ENCODE data around the gene ZCCHC24. TPM values are rescaled to one million over a fixed set of nuclear protein-coding genes. Genes with fewer than 3 reads are reported as not detected.
A peak's percentile ranks its signal among the peaks of the same experiment; 100 is the strongest.

The ZCCHC24 gene
- total and polyA plus RNA-seq, 4 experiments from 2014 or later = 0.30 to 1.9 (median 1.2) TPM

DNA sequence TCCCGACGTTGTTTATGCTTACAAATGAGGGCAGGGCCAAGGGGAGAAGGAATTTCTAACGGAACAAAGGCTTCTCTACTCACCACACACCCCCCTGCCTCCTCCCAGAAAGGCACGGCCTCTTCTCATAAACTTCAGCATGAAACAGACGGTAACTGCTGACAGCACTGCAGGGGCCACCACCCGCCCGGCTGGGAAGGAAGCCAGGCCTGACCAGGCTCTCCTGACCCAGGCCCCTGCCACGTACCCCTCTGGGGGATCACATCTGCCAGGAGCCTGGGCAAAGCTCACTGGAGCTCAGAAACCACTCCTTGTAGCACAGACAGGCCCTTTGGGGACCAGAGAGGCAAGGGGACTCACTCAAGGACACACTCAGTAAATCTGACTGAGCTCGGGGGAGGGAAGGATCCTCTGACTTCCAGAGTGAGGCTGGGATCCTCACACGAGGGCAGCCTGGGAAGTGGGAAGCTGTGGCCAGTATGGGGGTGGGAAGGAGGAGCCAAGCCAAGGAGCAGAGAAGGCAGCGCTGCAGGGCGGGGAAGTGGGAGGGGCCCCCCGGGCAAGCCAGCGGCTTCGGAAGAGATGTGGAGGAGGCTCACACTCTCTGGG lies 46.1 kb downstream of the ZCCHC24 start:
- H3K4me3 ChIP-seq (ENCODE audit: low read length in 2 of 2) = no peak overlapping the region
- H3K27me3 ChIP-seq (ENCODE audit: insufficient read depth, low read length) = no peaks in the 10 kb centered on the region
- Mint-ChIP-seq H3K4me1 (peaks cover 0 to 3% (median 0%) of the 10 kb centered on the region in 4 donors), H3K27ac (no peak overlapping the region), H3K36me3 (no peaks in the 10 kb centered on the region), H3K27me3 (no peaks in the 10 kb centered on the region), H3K4me3 (no peak overlapping the region), H3K9me3 (no peaks in the 10 kb centered on the region)
- DNase-seq = no peak
- no peaks in the 10 kb centered on the region for H3K9me3 ChIP-seq (ENCODE audit: control insufficient read depth in 1 of 2, low read length in 2 of 2)
- ChIA-PET POLR2A (ENCODE audit: partially characterized antibody) (no interaction called here), CTCF (ENCODE audit: partially characterized antibody) (interaction anchor here (1.2 kb wide), 1 partner anchor 10 kb away, joined by 4 read pairs; no protein-coding TSS in a partner anchor)
- H3K36me3 ChIP-seq (ENCODE audit: insufficient read depth, low read length) = no peaks in the 10 kb centered on the region
- no peak overlapping the region for H3K27ac ChIP-seq (ENCODE audit: low read depth, low read length)
- no peaks in the 10 kb centered on the region for H3K4me1 ChIP-seq (ENCODE audit: insufficient read depth, low read length)
- intact Hi-C loops (cut with micrococcal nuclease) = no loop called here

DNA sequence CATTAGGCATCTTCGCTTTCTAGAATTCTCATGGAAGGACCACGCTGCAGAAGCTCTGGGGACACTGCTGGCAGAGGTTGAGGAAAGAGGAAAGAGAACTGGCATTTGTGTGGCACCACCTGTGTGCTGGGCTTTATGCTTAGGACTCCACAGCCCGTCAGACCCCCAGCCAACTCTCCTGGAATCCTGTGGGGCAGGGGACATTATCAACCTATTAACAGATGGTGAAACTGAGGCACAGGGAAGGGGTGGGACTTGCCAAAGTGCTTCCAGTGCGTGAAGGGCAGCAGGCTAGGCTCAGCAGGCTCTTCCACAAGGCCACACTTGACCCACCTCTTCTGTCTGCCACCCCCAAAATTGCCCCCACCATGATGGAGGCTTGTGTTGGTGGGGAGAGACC lies 46.8 kb downstream of the ZCCHC24 start:
- Mint-ChIP-seq H3K4me1 (peaks cover 0 to 3% (median 0%) of the 10 kb centered on the region in 4 donors), H3K27ac (no peak overlapping the region), H3K27me3 (no peaks in the 10 kb centered on the region), H3K36me3 (no peaks in the 10 kb centered on the region), H3K4me3 (no peak overlapping the region), H3K9me3 (no peaks in the 10 kb centered on the region)
- Histone ChIP-seq H3K27ac (ENCODE audit: low read depth, low read length) (no peak overlapping the region), H3K9me3 (ENCODE audit: control insufficient read depth in 1 of 2, low read length in 2 of 2) (no peaks in the 10 kb centered on the region), H3K4me1 (ENCODE audit: insufficient read depth, low read length) (no peaks in the 10 kb centered on the region), H3K36me3 (ENCODE audit: insufficient read depth, low read length) (no peaks in the 10 kb centered on the region), H3K4me3 (ENCODE audit: low read length in 2 of 2) (no peak overlapping the region), H3K27me3 (ENCODE audit: insufficient read depth, low read length) (no peaks in the 10 kb centered on the region)
- CTCF ChIA-PET (ENCODE audit: partially characterized antibody) = no interaction called here
- intact Hi-C loops (cut with micrococcal nuclease) = no loop called here
- no peak for DNase-seq
- POLR2A ChIA-PET (ENCODE audit: partially characterized antibody) = no interaction called here

- no peaks in the 10 kb centered on the region for H3K27me3 ChIP-seq (ENCODE audit: insufficient read depth, low read length)
- intact Hi-C loops (cut with micrococcal nuclease) = no loop called here
- no peak overlapping the region for H3K4me3 ChIP-seq (ENCODE audit: low read length in 2 of 2)
- no peaks in the 10 kb centered on the region for H3K4me1 ChIP-seq (ENCODE audit: insufficient read depth, low read length)
- Mint-ChIP-seq H3K27me3 (no peaks in the 10 kb centered on the region), H3K4me1 (peaks cover 0 to 3% (median 1%) of the 10 kb centered on the region in 4 donors), H3K4me3 (no peak overlapping the region), H3K36me3 (no peaks in the 10 kb centered on the region), H3K27ac (no peak overlapping the region), H3K9me3 (no peaks in the 10 kb centered on the region)
- no peaks in the 10 kb centered on the region for H3K36me3 ChIP-seq (ENCODE audit: insufficient read depth, low read length)
- DNase-seq = no peak
- ChIA-PET CTCF (ENCODE audit: partially characterized antibody) (interaction anchor here (0.9 kb wide), 1 partner anchor 9 kb away, joined by 3 read pairs; no protein-coding TSS in a partner anchor), POLR2A (ENCODE audit: partially characterized antibody) (no interaction called here)
- no peaks in the 10 kb centered on the region for H3K9me3 ChIP-seq (ENCODE audit: control insufficient read depth in 1 of 2, low read length in 2 of 2)
- H3K27ac ChIP-seq (ENCODE audit: low read depth, low read length) = no peak overlapping the region
Observed at GRCh38 chr10:79397575-79398303, 47.7 kb downstream of the ZCCHC24 start.

DNA sequence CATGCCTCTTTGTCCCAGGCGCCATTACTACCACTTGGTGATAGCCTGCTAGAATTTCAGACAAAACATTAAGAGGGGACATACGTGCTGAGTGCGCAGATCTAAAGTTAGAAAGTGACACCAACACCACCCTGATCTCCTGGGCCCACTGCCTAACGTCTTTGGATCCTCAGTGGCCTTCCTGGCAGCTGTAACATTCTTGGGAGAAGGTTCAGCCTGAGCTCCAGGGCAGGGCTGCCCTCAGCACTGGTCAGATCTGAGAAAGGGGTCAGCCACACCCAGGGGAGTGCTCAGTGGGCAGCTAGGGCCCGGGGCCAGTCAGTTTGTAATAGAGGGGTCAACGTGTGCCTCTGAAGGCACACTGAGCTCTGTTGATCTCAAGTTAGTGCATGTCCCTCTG lies 48.4 kb downstream of the ZCCHC24 start:
- no peak for DNase-seq
- Histone ChIP-seq H3K27ac (ENCODE audit: low read depth, low read length) (no peak overlapping the region), H3K4me3 (ENCODE audit: low read length in 2 of 2) (no peak overlapping the region), H3K9me3 (ENCODE audit: control insufficient read depth in 1 of 2, low read length in 2 of 2) (no peaks in the 10 kb centered on the region), H3K27me3 (ENCODE audit: insufficient read depth, low read length) (no peaks in the 10 kb centered on the region), H3K36me3 (ENCODE audit: insufficient read depth, low read length) (no peaks in the 10 kb centered on the region), H3K4me1 (ENCODE audit: insufficient read depth, low read length) (no peaks in the 10 kb centered on the region)
- POLR2A ChIA-PET (ENCODE audit: partially characterized antibody) = no interaction called here
- H3K27me3 Mint-ChIP-seq = no peaks in the 10 kb centered on the region
- H3K36me3 Mint-ChIP-seq = no peaks in the 10 kb centered on the region
- peaks cover 0 to 3% (median 1%) of the 10 kb centered on the region in 4 donors for H3K4me1 Mint-ChIP-seq
- H3K4me3 Mint-ChIP-seq = no peak overlapping the region
- no peaks in the 10 kb centered on the region for H3K9me3 Mint-ChIP-seq
- intact Hi-C loops (cut with micrococcal nuclease) = no loop called here
- H3K27ac Mint-ChIP-seq = no peak overlapping the region
- CTCF ChIA-PET (ENCODE audit: partially characterized antibody) = interaction anchor here (2.9 kb wide), 1 partner anchor 23 kb away, joined by 8 read pairs; no protein-coding TSS in a partner anchor

- no peaks in the 10 kb centered on the region for H3K36me3 Mint-ChIP-seq
- intact Hi-C loops (cut with micrococcal nuclease) = no loop called here
- ChIA-PET POLR2A (ENCODE audit: partially characterized antibody) (no interaction called here), CTCF (ENCODE audit: partially characterized antibody) (interaction anchor here (2.9 kb wide), 1 partner anchor 22 kb away, joined by 8 read pairs; no protein-coding TSS in a partner anchor)
- no peaks in the 10 kb centered on the region for H3K27me3 Mint-ChIP-seq
- no peaks in the 10 kb centered on the region for H3K27me3 ChIP-seq (ENCODE audit: insufficient read depth, low read length)
- H3K4me1 ChIP-seq (ENCODE audit: insufficient read depth, low read length) = no peaks in the 10 kb centered on the region
- H3K9me3 Mint-ChIP-seq = no peaks in the 10 kb centered on the region
- no peak overlapping the region for H3K27ac ChIP-seq (ENCODE audit: low read depth, low read length)
- DNase-seq = no peak
- no peaks in the 10 kb centered on the region for H3K36me3 ChIP-seq (ENCODE audit: insufficient read depth, low read length)
- H3K4me3 Mint-ChIP-seq = no peak overlapping the region
- H3K4me3 ChIP-seq (ENCODE audit: low read length in 2 of 2) = no peak overlapping the region
- no peaks in the 10 kb centered on the region for H3K9me3 ChIP-seq (ENCODE audit: control insufficient read depth in 1 of 2, low read length in 2 of 2)
- peaks cover 0 to 3% (median 1%) of the 10 kb centered on the region in 4 donors for H3K4me1 Mint-ChIP-seq
- H3K27ac Mint-ChIP-seq = peak overlapping the region in 1 of 7 donors; percentile 54
Observed at GRCh38 chr10:79396520-79396919, 48.9 kb downstream of the ZCCHC24 start.

GRCh38 chr10:79394664-79395063 lies 50.8 kb downstream of the ZCCHC24 start:
- no peaks in the 10 kb centered on the region for H3K9me3 Mint-ChIP-seq
- H3K4me3 Mint-ChIP-seq = no peak overlapping the region
- Histone ChIP-seq H3K27me3 (ENCODE audit: insufficient read depth, low read length) (no peaks in the 10 kb centered on the region), H3K9me3 (ENCODE audit: control insufficient read depth in 1 of 2, low read length in 2 of 2) (no peaks in the 10 kb centered on the region), H3K4me3 (ENCODE audit: low read length in 2 of 2) (no peak overlapping the region), H3K36me3 (ENCODE audit: insufficient read depth, low read length) (no peaks in the 10 kb centered on the region), H3K4me1 (ENCODE audit: insufficient read depth, low read length) (no peaks in the 10 kb centered on the region), H3K27ac (ENCODE audit: low read depth, low read length) (no peak overlapping the region)
- DNase-seq = no peak
- H3K27ac Mint-ChIP-seq = no peak overlapping the region
- intact Hi-C loops (cut with micrococcal nuclease) = no loop called here
- ChIA-PET CTCF (ENCODE audit: partially characterized antibody) (interaction anchor here (2.9 kb wide), 1 partner anchor 20 kb away, joined by 8 read pairs; no protein-coding TSS in a partner anchor), POLR2A (ENCODE audit: partially characterized antibody) (no interaction called here)
- peaks cover 0 to 4% (median under 1%) of the 10 kb centered on the region in 4 donors for H3K4me1 Mint-ChIP-seq
- no peaks in the 10 kb centered on the region for H3K36me3 Mint-ChIP-seq
- no peaks in the 10 kb centered on the region for H3K27me3 Mint-ChIP-seq

DNA sequence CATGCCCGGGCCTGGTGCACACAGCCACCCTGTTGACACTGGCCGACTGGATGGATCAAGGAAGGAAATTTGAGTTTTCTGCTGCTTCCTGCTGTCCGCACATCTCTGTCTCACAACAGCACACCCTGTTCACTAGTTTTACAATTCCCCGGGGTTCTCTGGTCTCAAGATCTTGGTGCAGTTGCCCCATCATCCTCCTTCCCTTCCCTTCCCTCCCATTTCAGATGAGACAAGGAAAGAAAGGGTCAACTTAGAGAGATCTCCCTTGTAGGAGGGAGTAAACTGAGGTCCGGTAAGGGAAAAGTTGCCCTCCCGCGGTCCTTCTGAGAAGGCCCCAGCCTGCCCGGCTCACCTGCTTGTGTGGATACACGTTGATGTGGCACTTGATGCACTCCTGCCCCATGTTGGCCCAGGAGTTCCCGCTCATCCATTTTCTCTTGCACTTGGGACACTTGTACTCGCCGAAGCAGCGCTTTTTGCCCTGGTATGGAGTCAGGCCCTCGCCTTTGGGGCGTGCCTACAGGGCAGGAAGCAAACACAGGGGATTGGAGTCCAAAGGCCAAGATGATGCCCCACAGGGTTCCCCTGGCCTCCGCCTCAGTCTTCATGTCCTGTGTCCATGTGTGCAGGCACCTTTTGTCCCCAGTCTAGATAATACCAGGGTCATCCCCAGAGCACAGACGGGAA lies 51.4 kb downstream of the ZCCHC24 start:
- ChIA-PET POLR2A (ENCODE audit: partially characterized antibody) (no interaction called here), CTCF (ENCODE audit: partially characterized antibody) (interaction anchor here (2.9 kb wide), 1 partner anchor 20 kb away, joined by 8 read pairs; no protein-coding TSS in a partner anchor)
- Mint-ChIP-seq H3K4me1 (peaks cover 0 to 4% (median 0%) of the 10 kb centered on the region in 4 donors), H3K4me3 (no peak overlapping the region), H3K36me3 (no peaks in the 10 kb centered on the region), H3K9me3 (no peaks in the 10 kb centered on the region), H3K27ac (no peak overlapping the region), H3K27me3 (no peaks in the 10 kb centered on the region)
- intact Hi-C loops (cut with micrococcal nuclease) = no loop called here
- DNase-seq = no peak
- Histone ChIP-seq H3K4me3 (ENCODE audit: low read length in 2 of 2) (no peak overlapping the region), H3K36me3 (ENCODE audit: insufficient read depth, low read length) (no peaks in the 10 kb centered on the region), H3K4me1 (ENCODE audit: insufficient read depth, low read length) (no peaks in the 10 kb centered on the region), H3K27ac (ENCODE audit: low read depth, low read length) (no peak overlapping the region), H3K27me3 (ENCODE audit: insufficient read depth, low read length) (no peaks in the 10 kb centered on the region), H3K9me3 (ENCODE audit: control insufficient read depth in 1 of 2, low read length in 2 of 2) (no peaks in the 10 kb centered on the region)
